Measurements from ENCODE around the gene PHRF1.

Gene PHRF1

GRCh38 chr11:601573-602245 lies 25.4 kb downstream of the PHRF1 start:
- DNase-seq (ENCODE audit: low read depth in 2 of 2) = no peak

- DNase-seq (ENCODE audit: low read depth in 2 of 2) = no peak
Measured at GRCh38 chr11:603154-603553, 26.9 kb downstream of the PHRF1 start.

GRCh38 chr11:605286-606129 lies 29.2 kb downstream of the PHRF1 start:
- no peak for DNase-seq (ENCODE audit: low read depth in 2 of 2)

- no peak for DNase-seq (ENCODE audit: low read depth in 2 of 2)
Measured at GRCh38 chr11:606245-606644, 30.0 kb downstream of the PHRF1 start.

- DNase-seq (ENCODE audit: low read depth in 2 of 2) = no peak
Measured at GRCh38 chr11:607020-607780, 30.9 kb downstream of the PHRF1 start.

DNA sequence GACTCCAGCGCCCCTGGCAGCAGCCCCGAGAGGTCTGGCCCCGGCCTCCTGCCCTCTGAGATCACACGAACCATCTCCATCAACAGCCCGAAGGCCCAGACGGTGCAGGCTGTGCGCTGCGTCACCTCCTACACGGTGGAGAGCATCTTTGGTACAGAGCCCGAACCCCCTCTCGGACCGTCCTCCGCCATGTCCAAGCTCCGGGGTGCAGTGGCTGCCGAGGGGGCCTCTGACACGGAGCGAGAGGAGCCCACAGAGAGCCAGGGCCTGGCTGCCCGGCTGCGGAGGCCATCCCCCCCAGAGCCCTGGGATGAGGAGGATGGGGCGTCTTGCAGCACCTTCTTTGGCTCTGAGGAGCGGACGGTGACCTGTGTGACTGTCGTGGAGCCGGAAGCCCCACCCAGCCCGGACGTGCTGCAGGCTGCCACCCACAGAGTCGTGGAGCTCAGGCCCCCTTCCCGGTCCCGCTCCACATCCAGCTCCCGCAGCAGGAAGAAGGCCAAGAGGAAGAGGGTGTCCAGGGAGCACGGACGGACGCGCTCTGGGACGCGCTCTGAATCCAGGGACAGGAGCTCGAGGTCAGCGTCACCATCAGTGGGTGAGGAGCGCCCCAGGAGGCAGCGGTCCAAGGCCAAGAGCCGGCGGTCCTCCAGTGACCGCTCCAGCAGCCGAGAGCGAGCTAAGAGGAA lies 31.8 kb downstream of the PHRF1 start:
- DNase-seq (ENCODE audit: low read depth in 2 of 2) = no peak

GRCh38 chr11:608791-609251 lies 32.6 kb downstream of the PHRF1 start:
- DNase-seq (ENCODE audit: low read depth in 2 of 2) = no peak

- DNase-seq (ENCODE audit: low read depth in 2 of 2) = no peak
Measured at GRCh38 chr11:609341-609811, 33.1 kb downstream of the PHRF1 start.

DNA sequence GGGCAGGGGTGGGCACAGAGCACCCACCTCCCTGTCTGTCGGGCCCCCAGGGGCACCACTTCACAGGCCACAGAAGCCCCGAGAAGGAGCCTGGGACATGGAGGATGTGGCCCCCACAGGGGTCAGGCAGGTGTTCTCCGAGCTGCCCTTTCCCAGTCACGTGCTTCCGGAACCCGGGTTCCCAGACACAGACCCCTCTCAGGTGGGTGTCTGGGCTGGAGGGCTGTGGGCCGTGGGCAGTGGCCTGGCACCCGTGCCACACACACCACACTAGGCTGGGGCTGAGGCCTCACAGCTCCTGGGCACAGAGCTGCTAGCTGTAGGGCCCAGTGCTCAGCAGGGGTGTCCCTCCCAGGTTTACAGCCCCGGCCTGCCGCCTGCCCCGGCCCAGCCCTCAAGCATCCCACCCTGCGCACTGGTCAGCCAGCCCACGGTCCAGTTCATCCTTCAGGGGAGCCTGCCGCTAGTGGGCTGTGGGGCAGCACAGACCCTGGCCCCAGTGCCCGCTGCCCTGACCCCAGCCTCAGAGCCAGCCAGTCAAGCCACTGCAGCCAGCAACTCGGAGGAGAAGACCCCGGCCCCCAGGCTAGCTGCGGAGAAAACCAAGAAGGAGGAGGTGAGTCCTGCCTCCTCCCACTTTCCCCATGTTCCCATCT lies 34.0 kb downstream of the PHRF1 start:
- no peak for DNase-seq (ENCODE audit: low read depth in 2 of 2)

- DNase-seq (ENCODE audit: low read depth in 2 of 2) = no peak
Measured at GRCh38 chr11:611001-611996, 35.0 kb downstream of the PHRF1 start.

GRCh38 chr11:612201-612960 lies 36.1 kb downstream of the PHRF1 start:
- no peak for DNase-seq (ENCODE audit: low read depth in 2 of 2)

DNA sequence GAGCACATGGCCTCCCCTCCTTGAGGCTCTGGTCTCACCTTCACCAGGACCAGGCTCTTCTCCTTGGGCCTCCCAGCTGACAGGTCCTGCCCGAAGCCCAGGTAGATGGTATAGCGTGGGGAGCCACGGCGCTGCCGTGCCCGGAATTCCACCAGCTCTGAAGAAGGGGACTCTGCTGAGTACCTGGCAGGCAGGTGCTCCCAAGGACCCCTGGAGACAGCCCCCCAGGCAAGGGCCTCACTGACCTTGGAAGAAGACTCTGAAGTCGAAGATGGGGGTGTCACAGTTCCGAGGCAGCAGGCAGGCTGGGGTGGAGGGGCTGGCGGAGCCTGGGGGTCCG lies 36.7 kb downstream of the PHRF1 start:
- no peak for DNase-seq (ENCODE audit: low read depth in 2 of 2)

- peak; percentile 62 to 73 for DNase-seq (ENCODE audit: low read depth in 2 of 2)
Measured at GRCh38 chr11:613369-613968, 37.2 kb downstream of the PHRF1 start.

- DNase-seq (ENCODE audit: low read depth in 2 of 2) = no peak
Measured at GRCh38 chr11:614021-614622, 37.9 kb downstream of the PHRF1 start.

GRCh38 chr11:614623-615503 lies 38.6 kb downstream of the PHRF1 start:
- DNase-seq (ENCODE audit: low read depth in 2 of 2) = no peak

GRCh38 chr11:615504-616319 lies 39.4 kb downstream of the PHRF1 start, which contains the start of gene IRF7:
Gene IRF7 (minus strand): TSS chr11:615950. CDS start chr11:615364, 586 bp downstream.
- peak; percentile 76 to 82 for DNase-seq (ENCODE audit: low read depth in 2 of 2)

Measured in stimulated activated CD8-positive, alpha-beta memory T cell treated with anti-CD3 and anti-CD28 coated beads, Interleukin-2, amount 100 ng/mL, for 1 hour (primary cell).